Activated naive CD4-positive, alpha-beta T cell treated with anti-CD3 and anti-CD28 coated beads, Interleukin-2, amount 50 U/mL, for 72 hours (primary cell): Measurements from ENCODE around the gene FAM114A2. TPM values are rescaled to one million over a fixed set of nuclear protein-coding genes. Genes with fewer than 3 reads are reported as not detected.

ENCODE experiments used
- total RNA-seq, 2 donors: library from RNA; stranded (reverse); gene quantifications; one replicate each; pipeline ENCODE4 v1.2.3, GENCODE V29; 2022

FAM114A2 gene
- total RNA-seq, 2 donors from 2014 or later: 23.2 to 24.2 TPM

Other genes starting within 250 kb of the FAM114A2 start
- 10 to 100 TPM; 12.5 to 16.8 TPM for gene MFAP3, start 57 bp upstream of the FAM114A2 start, total RNA-seq
- gene GALNT10, start 151.8 kb upstream of the FAM114A2 start, total RNA-seq: 10 to 100 TPM; 22.9 to 66.2 TPM